Measurements from ENCODE around the gene ADAM22.

GRCh38 chr7:87944547-87944946, 10.5 kb downstream of the ADAM22 start:
- TF ChIP-seq, protein P1, sequence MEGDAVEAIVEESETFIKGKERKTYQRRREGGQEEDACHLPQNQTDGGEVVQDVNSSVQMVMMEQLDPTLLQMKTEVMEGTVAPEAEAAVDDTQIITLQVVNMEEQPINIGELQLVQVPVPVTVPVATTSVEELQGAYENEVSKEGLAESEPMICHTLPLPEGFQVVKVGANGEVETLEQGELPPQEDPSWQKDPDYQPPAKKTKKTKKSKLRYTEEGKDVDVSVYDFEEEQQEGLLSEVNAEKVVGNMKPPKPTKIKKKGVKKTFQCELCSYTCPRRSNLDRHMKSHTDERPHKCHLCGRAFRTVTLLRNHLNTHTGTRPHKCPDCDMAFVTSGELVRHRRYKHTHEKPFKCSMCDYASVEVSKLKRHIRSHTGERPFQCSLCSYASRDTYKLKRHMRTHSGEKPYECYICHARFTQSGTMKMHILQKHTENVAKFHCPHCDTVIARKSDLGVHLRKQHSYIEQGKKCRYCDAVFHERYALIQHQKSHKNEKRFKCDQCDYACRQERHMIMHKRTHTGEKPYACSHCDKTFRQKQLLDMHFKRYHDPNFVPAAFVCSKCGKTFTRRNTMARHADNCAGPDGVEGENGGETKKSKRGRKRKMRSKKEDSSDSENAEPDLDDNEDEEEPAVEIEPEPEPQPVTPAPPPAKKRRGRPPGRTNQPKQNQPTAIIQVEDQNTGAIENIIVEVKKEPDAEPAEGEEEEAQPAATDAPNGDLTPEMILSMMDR (IDR thresholded peaks at IDR 0.05) = no peak
- no peak for TF ChIP-seq POLR2A (IDR thresholded peaks at IDR 0.05)

All from right lobe of liver (tissue), 4 donors.